IMR-90 (cell line): Measurements from ENCODE around the gene C1QTNF5. TPM values are rescaled to one million over a fixed set of nuclear protein-coding genes. Genes with fewer than 3 reads are reported as not detected.
A peak's percentile ranks its signal among the peaks of the same experiment; 100 is the strongest.

Source experiments
- ATAC-seq: fragments of 200-7000 bp; cut with Tn5 transposase; 2 replicates; pipeline ENCODE4 v1.9.1; 2020; ENCODE audit warnings: low read depth, mild to moderate bottlenecking, moderate library complexity
- BruUV-seq: library from RNA; stranded (reverse); fragments of 400-500 nt; replicated peaks from 2 replicates; lab custom pipeline; 2021; lab: Mats Ljungman, UMichigan
- CTCF ChIA-PET: fragments of 300-600 bp; formaldehyde crosslinking; extraction: SDS; loops from one replicate; lab custom pipeline; 2021; ENCODE audit warnings: antibody characterized with exemption; lab: Yijun Ruan, JAX
- POLR2A ChIA-PET: fragments of 300-600 bp; sonication (Branson Sonifier 250); formaldehyde crosslinking; loops from one replicate; lab custom pipeline; 2022; ENCODE audit warnings: antibody characterized with exemption; ENCODE audit not compliant: unreplicated experiment; lab: Charles Lee
- DNase-seq: peaks from one replicate; pipeline ENCODE4 v3.0.0; 2013
- H2AFZ ChIP-seq: replicated peaks from 2 replicates; pipeline ENCODE3; 2013; ENCODE audit warnings: low read length, mild to moderate bottlenecking; ENCODE audit not compliant: poor library complexity
- H2AK5ac ChIP-seq: 2 replicates; pipeline ENCODE4 v1.6.1; 2013; ENCODE audit warnings: low read depth, low read length, inconsistent platforms
- H2AK9ac ChIP-seq: replicated peaks from 2 replicates; pipeline ENCODE3; 2013; ENCODE audit warnings: mild to moderate bottlenecking, low read depth, low read length, moderate library complexity; ENCODE audit not compliant: poor library complexity
- H2BK120ac ChIP-seq: 2 replicates; pipeline ENCODE4 v1.6.1; 2013; ENCODE audit warnings: low read depth, low read length, inconsistent platforms
- H2BK15ac ChIP-seq: 3 replicates; pipeline ENCODE4 v1.6.1; 2013; ENCODE audit warnings: low read depth, low read length, inconsistent platforms
- H2BK20ac ChIP-seq: 2 replicates; pipeline ENCODE4 v1.6.1; 2013; ENCODE audit warnings: low read depth, mild to moderate bottlenecking, inconsistent platforms, low read length, moderate library complexity
- H2BK5ac ChIP-seq: 2 replicates; pipeline ENCODE4 v1.6.1; 2013; ENCODE audit warnings: mild to moderate bottlenecking, low read depth, low read length, inconsistent platforms; ENCODE audit not compliant: poor library complexity, severe bottlenecking
- H3K14ac ChIP-seq: replicated peaks from 2 replicates; pipeline ENCODE4 v1.6.1; 2013; ENCODE audit warnings: low read depth, low read length, inconsistent platforms
- H3K18ac ChIP-seq: 2 replicates; pipeline ENCODE4 v1.6.1; 2013; ENCODE audit warnings: low read depth, low read length, control low read depth
- H3K23ac ChIP-seq: 2 replicates; pipeline ENCODE4 v1.6.1; 2013; ENCODE audit warnings: low read depth, low read length, inconsistent platforms
- H3K27ac ChIP-seq: 2 replicates; pipeline ENCODE4 v1.5.1; 2013; ENCODE audit warnings: mild to moderate bottlenecking, control low read depth, low read length; ENCODE audit not compliant: insufficient read depth
- H3K27me3 ChIP-seq: 2 replicates; pipeline ENCODE4 v1.6.1; 2013; ENCODE audit warnings: low read length; ENCODE audit not compliant: control insufficient read depth, insufficient read depth
- H3K36me3 ChIP-seq: 2 replicates; pipeline ENCODE4 v1.6.1; 2013; ENCODE audit warnings: low read length, mixed read lengths; ENCODE audit not compliant: control insufficient read depth, insufficient read depth
- H3K4ac ChIP-seq: 2 replicates; pipeline ENCODE4 v1.6.1; 2013; ENCODE audit warnings: low read depth, low read length, inconsistent platforms
- H3K4me1 ChIP-seq: 2 replicates; pipeline ENCODE4 v1.6.1; 2013; ENCODE audit warnings: low read length, mixed read lengths; ENCODE audit not compliant: control insufficient read depth, insufficient read depth
- H3K4me2 ChIP-seq: 2 replicates; pipeline ENCODE4 v1.6.1; 2013; ENCODE audit warnings: low read depth, mild to moderate bottlenecking, control low read depth, low read length, moderate library complexity
- H3K4me3 ChIP-seq: 2 replicates; pipeline ENCODE4 v1.5.1; 2013; ENCODE audit warnings: low read depth, mild to moderate bottlenecking, control low read depth, low read length, moderate library complexity; ENCODE audit not compliant: insufficient read depth
- H3K56ac ChIP-seq: 2 replicates; pipeline ENCODE4 v1.6.1; 2013; ENCODE audit warnings: low read length, inconsistent platforms; ENCODE audit not compliant: insufficient read depth; ENCODE audit errors: extremely low read depth
- H3K79me1 ChIP-seq, 2 experiments: 2 replicates each; pipeline ENCODE4 v1.6.1; 2013; ENCODE audit warnings: low read length in 2 of 2, inconsistent platforms in 1 of 2, low read depth in 1 of 2
- H3K9ac ChIP-seq: 2 replicates; pipeline ENCODE4 v1.6.1; 2013; ENCODE audit warnings: low read depth, low read length, control low read depth
- H3K9me1 ChIP-seq: 2 replicates; pipeline ENCODE4 v1.6.1; 2013; ENCODE audit warnings: low read length, inconsistent platforms; ENCODE audit not compliant: insufficient read depth
- H3K9me3 ChIP-seq: 2 replicates; pipeline ENCODE4 v1.6.1; 2013; ENCODE audit warnings: low read length; ENCODE audit not compliant: control insufficient read depth, insufficient read depth
- H4K20me1 ChIP-seq: 2 replicates; pipeline ENCODE4 v1.6.1; 2013; ENCODE audit warnings: low read length, inconsistent platforms; ENCODE audit not compliant: insufficient read depth
- H4K5ac ChIP-seq: 2 replicates; pipeline ENCODE4 v1.6.1; 2013; ENCODE audit warnings: mild to moderate bottlenecking, low read depth, low read length, control low read depth
- H4K8ac ChIP-seq, 2 experiments: 2 replicates each; pipeline ENCODE4 v1.6.1; 2013; ENCODE audit warnings: low read depth in 2 of 2, low read length in 2 of 2, control low read depth in 1 of 2, inconsistent platforms in 1 of 2
- H4K91ac ChIP-seq: 2 replicates; pipeline ENCODE4 v1.6.1; 2013; ENCODE audit warnings: low read depth, low read length, inconsistent platforms; ENCODE audit not compliant: insufficient read depth
- BHLHE40 ChIP-seq: fragments of 150-350 bp; IDR thresholded peaks from 2 replicates; pipeline ENCODE4 v1.6.1; 2016; ENCODE audit warnings: mild to moderate bottlenecking, low read depth, low read length
- CEBPB ChIP-seq: IDR thresholded peaks from 2 replicates; pipeline ENCODE4 v1.6.1; 2012; ENCODE audit warnings: low read depth, low read length, improper control_type of control experiment
- CHD1 ChIP-seq: IDR thresholded peaks from 2 replicates; pipeline ENCODE4 v1.6.1; 2012; ENCODE audit warnings: low read depth, low read length, improper control_type of control experiment
- ELK1 ChIP-seq: fragments of 150-350 bp; IDR thresholded peaks from 2 replicates; pipeline ENCODE4 v1.6.1; 2016; ENCODE audit warnings: low read depth, mild to moderate bottlenecking, low read length, moderate library complexity, borderline replicate concordance
- FOS ChIP-seq: fragments of 150-350 bp; IDR thresholded peaks from 2 replicates; pipeline ENCODE4 v1.6.1; 2016; ENCODE audit warnings: low read depth, low read length
- MAFK ChIP-seq: IDR thresholded peaks from 2 replicates; pipeline ENCODE4 v1.6.1; 2012; ENCODE audit warnings: low read depth, low read length, improper control_type of control experiment
- MAZ ChIP-seq: IDR thresholded peaks from 2 replicates; pipeline ENCODE4 v1.6.1; 2012; ENCODE audit warnings: low read depth, mild to moderate bottlenecking, low read length, improper control_type of control experiment, moderate library complexity, borderline replicate concordance
- MXI1 ChIP-seq: IDR thresholded peaks from 2 replicates; pipeline ENCODE4 v1.6.1; 2012; ENCODE audit warnings: low read depth, mild to moderate bottlenecking, low read length, moderate library complexity, borderline replicate concordance
- NFE2L2 ChIP-seq: fragments of 150-350 bp; IDR thresholded peaks from 2 replicates; pipeline ENCODE4 v1.6.1; 2016; ENCODE audit warnings: low read depth, mild to moderate bottlenecking, low read length
- POLR2A ChIP-seq: IDR thresholded peaks from 2 replicates; pipeline ENCODE4 v1.6.1; 2012; ENCODE audit warnings: mild to moderate bottlenecking, low read depth, low read length
- RAD21 ChIP-seq: IDR thresholded peaks from 2 replicates; pipeline ENCODE4 v1.6.1; 2012; ENCODE audit warnings: low read length, improper control_type of control experiment
- RCOR1 ChIP-seq: IDR thresholded peaks from 2 replicates; pipeline ENCODE4 v1.6.1; 2012; ENCODE audit warnings: mild to moderate bottlenecking, low read length, improper control_type of control experiment; ENCODE audit not compliant: insufficient replicate concordance
- RFX5 ChIP-seq: IDR thresholded peaks from 2 replicates; pipeline ENCODE4 v1.8.0; 2012; ENCODE audit warnings: low read depth, mild to moderate bottlenecking, low read length, moderate library complexity
- SMC3 ChIP-seq: fragments of 150-350 bp; IDR thresholded peaks from 2 replicates; pipeline ENCODE4 v1.6.1; 2016; ENCODE audit warnings: low read depth, mild to moderate bottlenecking, antibody characterized with exemption, low read length, moderate library complexity
- USF2 ChIP-seq: fragments of 150-350 bp; IDR thresholded peaks from 2 replicates; pipeline ENCODE4 v1.6.1; 2017; ENCODE audit warnings: mild to moderate bottlenecking, antibody characterized with exemption, low read length, low read depth
- WGBS, 2 experiments: methylation state at CpG; one replicate each; pipeline versions ENCODE4 v1.1.5 to v1.1.7; 2013; ENCODE audit warnings: missing lambda C conversion rate in 2 of 2; ENCODE audit not compliant: insufficient read length in 1 of 2; ENCODE audit errors: extremely low coverage in 2 of 2; 5-methylcytosine and 5-hydroxymethylcytosine counted together
- dilution Hi-C: fragments of 300-500 bp; cut with HindIII; formaldehyde crosslinking; loops from one replicate; pipeline ENCODE4 v1.14.3; 2018; ENCODE audit warnings: low sequenced_read_pairs; ENCODE audit not compliant: unreplicated experiment
- in situ Hi-C: fragments of 300-500 bp; cut with MboI; formaldehyde crosslinking; loops from 3 replicates; pipeline ENCODE4 v1.14.3; 2019; ENCODE audit warnings: low sequenced_read_pairs, inconsistent platforms, mixed read lengths
- intact Hi-C: fragments of 100-400 bp; cut with micrococcal nuclease; formaldehyde crosslinking; loops from 2 replicates; pipeline ENCODE4 v1.10.0; 2022
- polyA plus RNA-seq, 3 experiments: library from polyadenylated mRNA; depleted of rRNA; stranded (reverse); fragments of >200 nt; gene quantifications; 2 replicates each; pipeline ENCODE4 v1.2.3, GENCODE V29; 2012; ENCODE audit warnings: low replicate concordance in 1 of 3
- total RNA-seq: library from RNA; depleted of rRNA; stranded (reverse); fragments of >200 nt; gene quantifications from 2 replicates; pipeline ENCODE4 v1.2.3, GENCODE V29; 2012

C1QTNF5 gene
- total and polyA plus RNA-seq, 2 of the 4 experiments (the other 2 are of a cell fraction) = 2.0 to 5.4 TPM

GRCh38 chr11:119347242-119347641 lies 6.6 kb upstream of the C1QTNF5 start:
- in situ Hi-C loops = no loop called here
- Histone ChIP-seq H3K4me2 (no peak overlapping the region), H3K14ac (no peak overlapping the region; the same call in 1 of the 2 replicates), H2BK15ac (no peak overlapping the region), H4K8ac (no peak overlapping the region), H2BK20ac (no peak overlapping the region), H3K56ac (no peak overlapping the region), H2BK5ac (no peak overlapping the region), H3K4ac (no peak overlapping the region), H3K9ac (no peak overlapping the region), H4K91ac (no peak overlapping the region), H3K27me3 (peaks cover 40% of the 10 kb centered on the region), H3K4me1 (no peaks in the 10 kb centered on the region), H2AFZ (no peak overlapping the region), H3K27ac (no peak overlapping the region), H3K9me1 (no peaks in the 10 kb centered on the region), H2AK5ac (no peak overlapping the region), H3K79me1 (no peaks in the 10 kb centered on the region), H2AK9ac (no peak overlapping the region), H4K5ac (no peak overlapping the region), H3K23ac (no peak overlapping the region), H3K36me3 (no peaks in the 10 kb centered on the region), H2BK120ac (no peak overlapping the region), H3K9me3 (no peaks in the 10 kb centered on the region), H3K18ac (no peak overlapping the region), H4K20me1 (no peaks in the 10 kb centered on the region), H3K4me3 (no peak overlapping the region)
- no peak for TF ChIP-seq FOS
- TF ChIP-seq CHD1 = no peak
- no peak for TF ChIP-seq BHLHE40
- TF ChIP-seq RCOR1 = no peak
- no peak for TF ChIP-seq ELK1
- no peak for TF ChIP-seq MAZ
- TF ChIP-seq RFX5 = no peak
- no peak for TF ChIP-seq MAFK
- TF ChIP-seq CEBPB = no peak
- TF ChIP-seq RAD21 = no peak
- no peak for TF ChIP-seq POLR2A
- no peak for TF ChIP-seq USF2
- TF ChIP-seq SMC3 = no peak
- no peak for TF ChIP-seq NFE2L2
- TF ChIP-seq MXI1 = no peak
- WGBS, 2 experiments = no CpG with 5 or more reads among the region's 2 CpGs
- intact Hi-C loops = no loop called here
- POLR2A ChIA-PET = no interaction called here
- DNase-seq (no peak), ATAC-seq (peak; percentile 75)
- no TSS peak for BruUV-seq
- dilution Hi-C loops = no loop called here
- CTCF ChIA-PET = interaction anchor here (1.2 kb wide), 1 partner anchor 15 kb away, joined by 3 read pairs; no protein-coding TSS in a partner anchor
